WI38 (cell line): ENCODE data around the gene DRGX.

Experiments used
- H3K4me3 ChIP-seq: 2 replicates; pipeline ENCODE4 v1.5.1; 2011; ENCODE audit warnings: low read depth, mild to moderate bottlenecking, control low read depth, low read length
- CTCF ChIP-seq: IDR thresholded peaks from 2 replicates; pipeline ENCODE4 v1.5.1; 2012; ENCODE audit warnings: low read depth, mild to moderate bottlenecking, control low read depth, low read length

The DRGX gene

GRCh38 chr10:49365275-49365674 lies 30.6 kb downstream of the DRGX start:
- TF ChIP-seq CTCF = no peak
- H3K4me3 ChIP-seq = no peak overlapping the region

- no peak for TF ChIP-seq CTCF
Observed at GRCh38 chr10:49364747-49365146, 31.1 kb downstream of the DRGX start.

GRCh38 chr10:49364051-49364450 lies 31.8 kb downstream of the DRGX start:
- no peak overlapping the region for H3K4me3 ChIP-seq
- TF ChIP-seq CTCF = no peak

More at GRCh38 chr10:49364747-49365146, 31.1 kb downstream of the DRGX start:
- H3K4me3 ChIP-seq = no peak overlapping the region

- no peak for TF ChIP-seq CTCF
- no peak overlapping the region for H3K4me3 ChIP-seq
Observed at GRCh38 chr10:49363309-49364031, 32.4 kb downstream of the DRGX start.

- H3K4me3 ChIP-seq = no peak overlapping the region
- TF ChIP-seq CTCF = no peak
Observed at GRCh38 chr10:49362596-49363260, 33.2 kb downstream of the DRGX start.

- H3K4me3 ChIP-seq = no peak overlapping the region
Observed at GRCh38 chr10:49361735-49362568, 33.9 kb downstream of the DRGX start.

More at GRCh38 chr10:49361735-49362568, 33.9 kb downstream of the DRGX start:
- TF ChIP-seq CTCF = no peak
